GM21619 (cell line): ENCODE data around the gene PLXNB1.
"Not testable (repeated sequence)": the region's sequence is repeated elsewhere in the genome, so short reads cannot be mapped to it uniquely, and the experiment has no call there.

Experiments
- ATAC-seq: cut with Tn5 transposase; IDR thresholded peaks from one replicate; pipeline ENCODE4 v1.9.1; 2021; ENCODE audit not compliant: unreplicated experiment

Gene PLXNB1

GRCh38 chr3:48407542-48408099, 22.3 kb downstream of the PLXNB1 start:
- ATAC-seq = no peak

GRCh38 chr3:48406443-48407431, 23.1 kb downstream of the PLXNB1 start:
- ATAC-seq = no peak

DNA sequence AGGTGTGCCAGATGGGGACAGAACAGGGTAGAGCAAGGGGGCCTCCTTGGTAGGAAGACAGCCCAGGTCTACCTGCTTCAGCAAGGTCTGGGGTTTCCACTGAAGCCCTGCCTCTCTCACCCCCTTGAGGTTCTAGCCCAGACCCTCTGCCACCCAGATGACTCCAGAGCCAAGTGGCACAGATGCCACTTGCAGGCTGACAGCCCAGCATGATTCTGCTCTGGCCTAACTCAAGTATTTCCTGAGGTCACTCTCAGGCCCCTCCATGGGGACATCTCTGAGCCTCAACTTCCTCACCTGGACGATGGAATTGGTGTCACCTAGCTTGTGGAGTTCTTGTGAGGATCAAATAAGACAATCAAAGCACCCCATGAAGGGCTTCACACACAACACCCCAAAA, 23.9 kb downstream of the PLXNB1 start:
- no peak for ATAC-seq

- ATAC-seq = no peak
Observed at GRCh38 chr3:48405343-48405881, 24.5 kb downstream of the PLXNB1 start.

DNA sequence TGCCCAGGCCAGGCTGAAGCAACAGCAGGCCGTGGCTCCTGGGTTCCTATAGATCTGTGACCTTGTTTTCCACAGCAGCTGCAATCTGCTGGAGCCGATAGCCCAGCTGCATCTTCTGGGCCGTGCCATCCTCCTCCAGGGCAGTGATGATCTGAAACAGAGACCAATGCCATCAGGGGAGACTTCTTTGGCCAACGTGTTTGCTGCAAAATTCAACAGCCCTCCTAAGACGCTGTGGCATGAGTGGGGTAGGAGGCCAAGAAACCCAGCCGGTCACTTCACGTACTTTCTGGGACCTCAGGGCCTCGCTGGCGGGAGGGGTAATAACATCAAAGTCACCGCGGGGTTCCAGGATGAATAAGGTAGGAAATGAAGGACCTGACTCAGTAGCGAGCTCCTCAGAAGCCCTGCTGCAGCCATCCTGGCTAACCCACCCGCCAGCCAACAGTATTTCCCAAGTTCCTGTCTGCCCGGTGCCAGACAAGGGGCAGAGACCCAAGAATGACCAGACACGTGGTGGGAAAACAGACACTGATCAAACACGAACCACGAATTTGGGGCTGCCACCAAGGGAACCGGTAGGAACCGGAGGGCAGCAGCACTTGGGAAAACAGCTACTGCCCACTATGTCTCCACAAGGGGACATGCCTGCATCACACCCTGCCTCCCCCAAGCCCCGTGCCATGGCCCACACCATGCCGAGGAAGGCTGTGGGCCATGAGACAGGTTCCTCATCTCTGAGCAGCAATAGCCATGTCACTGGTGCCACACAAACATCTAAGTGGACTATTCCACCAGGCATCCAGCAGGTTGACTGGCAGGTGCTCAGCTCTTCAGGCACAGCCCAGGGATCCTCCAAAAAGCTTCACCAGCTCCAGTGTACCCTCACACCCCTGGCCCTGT, 25.2 kb downstream of the PLXNB1 start:
- ATAC-seq = no peak

DNA sequence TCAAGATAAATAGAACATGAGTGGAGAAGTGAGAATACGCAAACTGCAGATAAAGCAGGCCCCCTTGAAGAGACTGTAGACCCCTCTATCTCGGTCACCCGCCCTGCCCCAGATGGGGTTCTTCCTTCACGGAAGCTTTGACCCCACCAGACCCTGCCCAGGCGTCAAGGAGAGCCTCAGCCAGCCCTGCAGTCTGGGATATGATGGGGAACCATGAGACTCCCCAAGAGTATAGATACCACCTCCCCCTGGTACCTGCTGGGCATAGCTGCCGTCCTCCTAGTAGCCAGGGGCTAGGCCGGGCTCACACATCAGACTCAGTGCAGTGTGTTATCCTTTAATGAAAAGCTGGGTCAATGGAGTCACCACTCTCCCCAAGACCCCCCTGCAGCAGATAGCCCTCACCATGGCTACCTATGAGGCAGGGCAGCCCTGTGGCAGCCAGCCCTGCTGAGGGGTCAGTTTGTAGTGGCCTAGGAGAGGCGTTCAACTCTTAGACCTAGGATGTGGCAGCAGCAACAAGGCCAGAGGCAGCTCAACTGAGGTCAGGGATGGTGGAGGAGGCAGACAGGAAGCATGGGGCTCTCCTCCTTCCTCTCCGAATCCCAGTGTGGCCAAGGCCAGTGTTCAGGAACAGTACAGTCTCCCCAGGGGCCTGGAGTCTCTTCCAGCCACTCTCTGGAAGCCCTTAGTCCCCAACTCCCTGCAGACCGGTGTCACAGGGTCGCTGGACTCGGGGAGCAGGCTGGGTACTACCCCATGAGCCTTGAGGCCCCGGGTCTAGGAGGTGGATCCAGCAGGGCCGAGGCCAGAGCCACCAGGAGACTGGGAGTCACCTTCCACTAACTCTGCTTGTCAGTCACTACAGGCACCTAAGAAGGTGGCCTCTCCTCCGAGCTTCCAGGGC, 26.1 kb downstream of the PLXNB1 start:
- no peak for ATAC-seq

- no peak for ATAC-seq
Observed at GRCh38 chr3:48402907-48403306, 27.0 kb downstream of the PLXNB1 start.

DNA sequence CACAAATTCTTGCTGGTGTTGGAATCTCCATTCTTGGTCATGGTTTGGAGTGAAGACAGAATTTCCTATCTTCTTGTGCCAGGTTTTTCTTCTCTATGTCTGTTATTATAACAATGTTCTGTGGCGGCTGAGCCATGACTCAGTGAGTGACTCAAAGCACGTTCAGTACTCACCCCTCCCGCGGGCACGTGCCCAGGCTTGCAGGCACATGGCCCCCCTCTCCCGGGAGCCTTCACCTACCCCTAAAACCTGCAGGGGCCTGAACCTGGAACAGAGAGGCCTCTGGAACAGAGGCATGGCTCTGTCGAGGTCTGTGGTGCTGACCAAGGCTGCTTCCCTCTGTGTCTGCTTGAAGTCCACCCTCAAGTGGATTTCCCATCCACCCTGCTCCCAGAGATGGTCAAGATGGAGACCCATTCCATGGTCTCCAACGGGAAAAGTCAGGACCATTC, 27.6 kb downstream of the PLXNB1 start:
- no peak for ATAC-seq

- not testable (repeated sequence) for ATAC-seq
Observed at GRCh38 chr3:48401434-48401901, 28.4 kb downstream of the PLXNB1 start.

GRCh38 chr3:48400824-48401433, 29.0 kb downstream of the PLXNB1 start:
- no peak for ATAC-seq

DNA sequence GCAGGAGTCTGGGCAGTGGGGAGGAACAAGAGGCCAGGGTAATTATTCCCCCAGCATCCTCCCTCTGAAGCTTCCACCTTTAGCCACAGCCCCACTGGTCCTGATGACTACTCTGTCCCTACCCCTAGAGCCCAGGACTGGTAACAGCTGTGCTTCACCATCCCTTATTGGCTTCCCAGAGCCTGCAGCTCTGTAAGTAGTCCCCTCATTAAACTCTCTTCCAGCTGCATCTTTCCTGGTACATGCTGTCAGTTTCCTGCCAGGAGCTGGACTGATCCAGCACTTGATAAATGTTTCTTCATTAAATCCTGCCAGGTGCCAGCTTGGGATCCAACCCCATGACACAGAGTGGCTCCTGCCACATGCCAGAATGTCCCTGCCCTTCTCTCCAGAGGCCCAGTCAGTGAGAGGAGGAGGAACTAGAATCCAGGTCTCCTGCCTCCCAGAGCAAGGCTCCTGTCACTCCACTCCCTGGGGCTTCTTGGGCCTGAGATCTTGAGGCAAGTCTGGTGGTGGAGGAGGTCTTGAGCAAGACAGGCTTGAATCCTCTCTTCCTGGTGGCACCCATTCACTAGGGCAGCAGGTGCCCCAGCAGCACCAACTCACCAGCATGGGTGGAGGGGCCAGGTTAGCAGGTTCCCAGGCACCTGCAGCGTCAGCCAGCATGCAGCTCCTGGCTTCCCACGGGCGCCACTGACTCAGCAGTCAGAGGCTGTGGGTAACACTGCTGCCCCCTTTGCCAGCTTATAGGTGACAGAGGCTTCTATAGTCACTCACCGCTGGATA, 30.3 kb downstream of the PLXNB1 start:
- ATAC-seq = no peak

DNA sequence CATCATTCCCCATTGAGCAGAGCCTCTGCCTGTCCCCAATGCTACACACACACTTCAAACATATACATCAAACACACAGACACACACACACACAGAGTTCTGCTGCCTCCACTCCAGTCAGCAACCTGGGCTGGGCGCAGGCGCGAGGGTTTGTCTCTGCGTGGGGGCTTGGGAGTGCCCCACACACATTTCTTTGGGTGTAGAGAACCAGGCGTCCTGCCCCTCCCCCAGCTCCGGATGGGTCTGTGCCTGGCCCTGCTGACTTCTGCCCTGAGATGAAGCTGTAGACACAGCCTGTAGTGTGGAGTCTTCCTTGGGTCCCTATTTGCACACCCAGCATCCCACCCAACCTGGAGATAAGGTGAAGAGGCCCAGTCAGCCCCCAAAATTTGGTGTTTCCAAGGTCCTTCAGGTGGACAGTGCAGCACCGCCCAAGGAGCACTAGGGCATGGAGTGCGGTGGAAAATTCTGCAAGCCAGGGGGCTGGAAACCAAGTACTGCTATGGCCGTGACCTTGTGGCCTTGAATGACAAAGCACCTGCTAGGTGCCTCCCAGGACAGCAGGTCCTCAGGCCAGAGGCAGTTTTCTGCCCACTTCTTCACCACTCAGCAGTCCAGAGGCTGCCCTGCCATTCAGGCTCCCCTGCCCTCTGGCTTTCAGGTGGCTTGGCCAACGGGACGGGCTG, 31.0 kb downstream of the PLXNB1 start:
- no peak for ATAC-seq

- ATAC-seq = no peak
Observed at GRCh38 chr3:48397767-48398681, 31.9 kb downstream of the PLXNB1 start.

DNA sequence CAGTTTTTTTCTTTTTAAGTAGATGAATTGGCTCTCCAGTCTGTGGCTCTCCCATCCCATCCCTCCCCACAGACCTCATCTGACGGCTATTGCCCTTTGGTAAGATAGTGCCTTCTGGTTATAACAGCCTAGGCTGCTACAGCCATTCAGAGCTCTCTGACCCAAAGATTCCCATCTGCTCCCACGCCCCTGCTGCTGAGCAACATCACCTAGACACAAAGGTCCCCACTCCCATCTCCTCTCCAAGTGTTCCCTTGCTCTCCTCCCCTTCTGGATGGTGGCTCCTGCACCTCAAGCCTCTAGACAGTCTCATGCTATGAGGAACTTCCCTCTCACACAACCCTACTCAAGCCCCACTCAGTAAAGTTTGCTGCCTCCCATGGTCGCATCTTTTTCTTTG, 34.2 kb downstream of the PLXNB1 start:
- no peak for ATAC-seq

DNA sequence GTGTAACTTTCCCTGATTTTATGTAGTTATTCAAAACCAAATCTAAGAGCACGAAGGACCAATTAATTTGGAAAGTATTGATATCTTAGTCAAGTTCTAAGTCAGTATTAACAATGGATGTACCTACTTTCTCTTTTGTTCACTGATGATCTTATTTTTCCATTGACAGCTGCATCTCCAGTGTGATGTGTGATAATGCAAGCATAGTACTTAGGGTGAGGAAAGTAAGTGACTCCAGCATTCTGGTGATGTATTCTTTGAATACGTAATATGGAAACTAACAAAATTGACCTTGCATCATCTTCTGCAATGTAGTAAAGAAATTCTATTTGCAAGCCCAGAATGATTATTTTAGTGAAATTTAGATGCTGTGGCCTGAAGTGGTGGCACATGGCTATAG, 35.5 kb downstream of the PLXNB1 start:
- ATAC-seq = no peak

DNA sequence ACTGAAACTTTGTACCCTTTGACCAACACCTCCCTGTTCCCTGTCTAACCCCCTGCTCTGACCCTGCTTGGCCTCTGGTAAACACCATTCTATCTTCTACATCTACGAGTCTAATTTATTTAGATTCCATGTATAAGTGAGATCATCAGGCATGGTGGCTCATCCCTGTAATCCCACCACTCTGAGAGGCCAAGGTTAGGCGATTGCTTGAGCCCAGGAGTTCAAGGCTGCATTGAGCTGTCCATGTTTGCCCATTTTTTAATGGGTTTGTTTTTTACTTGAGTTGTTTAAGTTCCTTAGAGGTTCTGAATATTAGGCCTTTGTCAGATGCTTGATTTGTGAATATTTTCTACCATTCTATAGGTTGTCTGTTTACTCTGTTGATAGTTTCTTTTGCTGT, 40.9 kb downstream of the PLXNB1 start:
- no peak for ATAC-seq

- ATAC-seq = no peak
Observed at GRCh38 chr3:48387634-48388033, 42.3 kb downstream of the PLXNB1 start.
